GDM1 (cell line): ENCODE measurements around the gene EDN2.
A peak's percentile ranks its signal among the peaks of the same experiment; 100 is the strongest.

Experiments
- DNase-seq: peaks from one replicate; lab custom pipeline; 2025; lab: John Stamatoyannopoulos, UW

EDN2 gene

DNA sequence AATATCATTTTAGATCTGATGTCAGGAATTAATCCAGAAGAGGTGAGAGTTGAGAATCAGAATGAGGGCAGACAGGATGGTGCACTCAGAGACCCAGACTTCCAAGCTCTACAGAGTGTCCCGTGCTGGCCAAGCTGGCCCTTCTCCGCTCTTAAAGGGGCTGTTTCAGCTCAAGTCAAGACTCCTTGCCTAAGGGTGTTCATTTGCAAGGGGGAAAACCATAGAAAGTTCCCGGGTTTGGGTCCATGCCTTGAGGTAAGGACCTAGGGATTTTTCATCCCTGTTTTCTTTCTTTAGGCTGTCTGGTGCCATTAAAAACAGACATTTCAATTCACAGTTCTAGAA is 47.5 kb downstream of the EDN2 start:
- no peak for DNase-seq

DNA sequence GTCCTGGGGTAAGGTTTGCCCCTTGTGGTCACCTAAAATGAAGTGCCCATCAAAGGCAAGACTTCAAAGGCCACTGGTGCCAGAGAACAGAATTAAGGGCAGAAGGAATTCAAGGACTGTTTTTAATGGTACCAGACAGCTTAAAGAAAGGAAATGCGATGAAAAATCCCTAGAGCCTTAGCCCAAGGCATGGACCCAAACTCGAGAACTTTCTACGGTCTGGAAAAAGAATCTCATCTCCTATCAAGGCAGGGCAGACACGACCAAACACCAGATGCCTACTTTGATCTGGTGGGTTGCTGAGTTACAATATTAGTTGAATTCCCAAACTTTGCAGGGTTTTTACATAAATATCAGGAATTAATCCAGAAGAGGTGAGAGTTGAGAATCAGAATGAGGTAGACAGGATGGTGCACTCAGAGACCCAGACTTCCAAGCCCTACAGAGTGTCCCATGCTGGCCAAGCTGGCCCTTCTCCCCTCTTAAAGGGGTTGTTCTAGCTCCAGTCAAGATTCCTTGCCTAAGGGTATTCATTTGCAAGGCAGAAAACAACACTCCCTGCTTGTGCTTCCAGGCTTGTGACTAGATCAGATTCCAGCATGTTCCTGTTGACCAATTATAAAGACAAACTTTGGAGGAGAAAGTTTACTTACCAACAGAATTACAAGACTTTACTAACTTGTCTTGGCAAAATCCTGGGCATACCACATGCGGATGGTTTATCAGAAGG is 48.0 kb downstream of the EDN2 start:
- DNase-seq, result no peak

DNA sequence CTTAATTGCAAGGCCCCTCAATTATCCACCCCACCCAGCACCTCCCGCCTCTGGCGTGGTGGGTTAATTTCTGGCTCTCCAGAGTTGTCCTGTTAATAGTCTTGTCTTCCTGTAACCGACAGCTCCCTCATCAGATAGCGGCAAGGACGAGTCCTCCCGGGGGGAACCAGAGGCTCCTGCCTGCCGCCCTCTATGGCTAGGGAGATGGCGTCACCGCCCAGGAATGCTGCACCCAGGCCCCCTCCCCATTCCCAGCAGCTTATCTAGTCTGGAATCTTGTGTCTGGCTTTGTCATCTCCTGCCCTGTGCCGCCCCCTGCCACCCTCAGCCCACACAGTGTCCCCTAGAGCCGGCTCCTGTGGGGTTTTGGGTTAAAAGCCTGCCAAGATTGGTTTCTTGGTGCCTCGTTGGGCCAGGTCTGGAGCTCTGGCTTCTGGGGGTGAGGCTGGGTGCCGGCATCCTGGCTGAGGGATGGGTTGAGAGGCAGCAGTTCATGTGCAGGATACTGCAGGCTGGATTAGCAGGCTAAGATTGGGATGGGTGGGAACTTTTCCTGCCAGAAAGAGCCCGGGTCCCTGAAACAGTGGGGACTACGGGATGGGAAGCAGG is 48.8 kb downstream of the EDN2 start:
- DNase-seq, result no peak

DNA sequence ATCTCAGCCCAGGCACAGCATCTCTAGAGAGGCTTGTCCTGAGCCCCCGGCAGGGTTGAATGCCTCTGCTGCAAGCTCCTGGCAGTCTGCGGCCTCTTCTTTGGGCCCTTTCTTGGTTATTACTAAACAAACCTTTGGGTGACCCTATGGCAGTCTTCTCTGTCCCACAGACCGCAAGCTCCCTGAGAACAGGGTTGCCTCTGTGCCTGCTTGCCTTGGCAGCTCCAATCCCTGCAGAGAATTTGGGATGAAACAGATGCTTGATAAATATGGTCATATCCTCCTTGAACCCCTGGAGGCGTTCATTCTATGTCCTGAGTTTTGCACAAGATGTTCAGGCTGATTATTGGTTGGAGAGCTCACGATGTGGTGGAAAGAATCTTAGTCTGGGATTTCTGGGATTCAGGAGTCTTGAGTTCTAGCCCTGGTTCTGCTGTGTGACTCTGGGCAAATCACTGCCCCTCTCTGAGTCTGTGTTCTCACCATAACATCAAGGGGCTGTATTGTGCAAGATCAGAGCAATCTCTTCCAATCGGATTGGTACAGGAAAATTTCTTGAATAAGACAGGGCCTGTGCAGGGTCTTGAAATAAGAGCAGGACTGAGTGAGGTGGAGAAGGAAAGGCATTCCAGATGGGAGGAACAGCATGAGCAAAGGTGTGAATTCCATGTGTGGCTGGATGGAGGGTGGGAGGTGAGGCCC is 49.6 kb downstream of the EDN2 start:
- DNase-seq, result no peak

DNA sequence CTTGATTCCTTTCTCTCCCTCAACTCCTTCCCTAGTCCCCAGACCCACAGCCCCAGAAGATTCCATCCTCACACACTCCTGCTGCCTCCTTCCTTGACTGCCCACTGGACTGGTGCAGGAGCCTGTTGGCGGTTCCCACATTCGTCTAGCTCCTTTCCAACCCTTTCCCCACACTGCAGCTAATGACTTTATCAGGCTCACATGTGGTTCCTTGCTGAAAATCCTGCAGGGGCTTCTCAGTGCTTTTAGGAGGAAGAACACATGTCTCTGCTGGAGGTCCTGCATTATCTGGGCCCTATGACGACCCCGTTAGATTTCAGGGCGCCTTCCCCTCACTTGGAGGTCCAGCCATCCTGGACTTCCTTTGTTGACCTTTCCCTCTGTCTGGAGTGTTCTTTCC is 50.2 kb downstream of the EDN2 start:
- no peak for DNase-seq

DNA sequence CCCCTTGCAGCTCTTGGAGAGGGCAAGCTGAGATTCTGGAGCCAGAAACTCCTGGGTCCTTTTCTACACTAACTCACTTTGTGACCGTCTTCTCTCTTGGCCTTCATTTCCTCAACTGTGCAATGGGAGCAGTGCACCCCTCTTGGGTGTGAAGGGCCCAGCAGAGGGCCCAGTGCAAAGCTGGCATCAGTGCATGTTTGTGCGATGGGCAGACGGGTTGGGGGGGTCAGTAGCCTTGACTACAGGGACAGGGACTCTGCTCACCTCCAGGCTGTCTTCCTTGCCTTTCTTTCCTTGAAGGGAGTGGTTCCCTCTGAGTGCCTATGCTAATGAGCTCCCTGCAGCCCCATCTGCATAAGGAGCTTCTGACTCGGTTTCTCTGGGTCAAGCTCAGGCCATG is 51.0 kb downstream of the EDN2 start:
- DNase-seq, result no peak

DNA sequence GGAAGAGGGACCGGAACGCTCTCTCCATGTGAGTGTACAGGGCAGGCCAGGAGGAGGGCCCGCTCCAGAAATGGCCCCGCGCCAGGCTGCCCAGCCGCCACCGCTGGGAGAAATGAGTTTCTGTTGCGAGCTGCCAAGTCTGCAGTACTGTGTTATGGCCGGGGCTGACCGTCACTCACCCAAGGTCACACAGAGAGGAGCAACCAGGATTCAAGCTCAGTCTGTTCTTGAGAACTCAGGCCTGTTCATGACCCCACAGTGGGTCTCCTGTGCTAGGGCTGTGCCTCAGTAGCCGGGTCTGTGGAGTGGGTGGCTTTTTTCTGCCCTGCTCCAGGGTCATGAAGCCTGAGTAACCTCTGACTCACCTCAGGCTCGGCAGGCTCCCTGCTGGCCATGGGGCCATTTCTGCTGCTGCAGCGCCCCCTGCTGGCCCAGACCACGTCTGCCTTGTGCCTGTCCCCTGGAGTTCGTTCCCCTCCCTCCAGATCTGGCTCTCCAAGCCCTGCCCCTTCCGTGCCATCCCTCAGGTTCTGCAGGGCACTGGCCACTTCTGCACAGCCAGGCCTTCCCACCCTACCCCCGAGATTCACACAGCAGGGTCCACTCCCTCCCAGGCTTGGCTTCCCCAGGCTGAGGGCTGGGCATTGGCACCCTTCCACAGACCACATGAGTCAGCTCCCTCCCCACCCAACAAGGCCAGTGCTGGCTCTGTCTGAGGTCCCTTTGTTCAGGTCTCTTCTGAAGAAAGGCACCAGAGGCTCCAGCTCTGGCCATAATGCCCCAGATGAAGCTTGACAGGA is 51.8 kb downstream of the EDN2 start:
- peak; percentile 74 for DNase-seq

DNA sequence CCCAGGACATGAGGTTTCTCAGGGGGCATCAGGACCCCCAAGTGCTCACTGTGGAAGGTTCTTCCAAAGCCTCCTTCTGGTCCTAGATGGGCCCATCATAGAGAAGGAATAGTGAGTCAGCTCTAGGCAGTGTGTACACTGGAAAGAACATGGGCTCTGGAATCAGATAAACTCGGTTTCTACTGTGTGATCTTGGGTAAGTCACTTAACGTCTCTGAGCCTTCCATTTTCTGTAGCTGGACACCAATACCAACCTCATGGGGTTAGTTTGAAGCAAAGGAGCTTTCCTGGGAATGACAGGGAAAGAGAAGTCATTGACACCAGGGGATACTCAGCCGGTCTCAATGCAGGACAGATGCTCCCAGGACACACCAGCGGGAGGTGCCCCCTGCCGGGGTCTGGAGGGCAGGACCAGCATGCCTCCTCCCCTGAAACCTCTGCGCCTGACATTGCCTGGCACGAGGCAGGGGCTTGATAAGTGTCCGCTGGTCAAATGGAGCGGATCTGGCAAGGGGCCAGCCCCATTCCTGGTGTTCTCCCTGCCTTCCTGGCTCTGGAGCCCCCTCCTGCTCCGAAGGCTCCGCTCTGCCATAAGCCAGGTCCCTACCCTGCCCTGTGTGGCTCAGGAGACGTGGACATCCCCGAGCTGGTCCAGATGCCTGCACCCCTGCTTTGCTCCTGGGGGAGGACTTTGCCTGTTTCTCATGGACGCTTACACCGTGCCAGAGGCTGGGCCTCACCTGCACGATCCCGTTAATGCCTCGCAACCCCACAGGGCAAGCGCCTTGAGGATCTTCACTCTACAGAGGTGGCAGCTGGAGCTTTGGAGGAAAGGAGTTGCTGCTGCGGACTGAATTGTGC is 52.8 kb downstream of the EDN2 start:
- no peak for DNase-seq

DNA sequence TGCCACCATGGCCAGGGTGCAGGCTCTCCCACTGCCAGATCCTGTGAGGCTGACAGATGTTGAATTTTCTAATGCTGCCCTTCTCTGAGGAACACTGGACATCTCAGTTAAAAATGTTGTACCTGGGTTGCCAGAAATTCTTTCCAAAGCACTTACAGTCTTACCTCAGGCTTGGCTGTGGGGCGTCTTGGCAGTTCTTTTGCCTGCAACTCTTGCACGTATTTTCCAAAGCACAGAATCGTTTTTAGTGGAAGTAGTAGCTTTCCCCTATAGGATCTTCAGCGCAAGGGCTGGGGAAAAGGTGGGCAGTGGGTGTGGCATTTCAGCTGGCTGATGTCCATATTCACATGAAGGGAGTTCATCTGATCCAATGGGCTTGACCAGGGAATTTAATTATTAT is 53.9 kb downstream of the EDN2 start:
- no peak for DNase-seq

DNA sequence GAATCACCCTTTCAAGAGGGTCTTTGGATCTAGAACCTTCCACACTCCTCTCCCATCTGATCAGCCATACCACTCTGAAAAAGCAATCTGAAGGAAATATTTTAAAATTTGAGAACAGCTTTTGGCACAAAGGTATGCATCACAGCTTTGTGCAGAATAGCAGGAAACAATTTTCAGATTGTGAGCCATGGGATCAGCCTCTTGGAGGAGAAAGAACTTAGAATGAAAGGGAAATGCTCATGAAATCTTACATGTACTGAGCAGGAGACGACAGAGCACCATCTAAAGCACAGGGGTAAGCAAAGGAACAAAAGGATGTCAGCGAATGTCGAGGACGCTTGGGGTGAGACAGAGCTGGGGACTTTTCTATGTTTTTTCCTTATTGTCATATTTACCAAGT is 54.4 kb downstream of the EDN2 start:
- DNase-seq, result no peak

DNA sequence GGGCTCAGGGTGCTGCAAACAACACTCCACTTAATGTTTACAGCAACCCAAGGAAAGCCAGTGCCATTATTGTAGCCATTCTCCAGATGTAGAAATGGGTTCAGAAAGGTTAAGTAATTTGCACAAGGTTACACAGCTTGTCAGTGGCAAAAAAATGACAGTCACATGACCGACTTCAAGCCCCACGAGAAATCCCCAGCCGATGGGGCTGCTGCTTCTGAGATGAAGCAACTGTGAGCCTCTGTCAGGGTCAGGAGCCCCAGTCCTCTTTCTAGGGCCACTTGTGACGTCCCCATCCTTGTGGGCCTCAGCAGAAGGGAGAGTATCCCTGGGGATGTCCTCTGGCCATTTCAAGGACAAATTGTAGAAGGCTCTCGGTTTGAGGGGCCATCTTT is 54.8 kb downstream of the EDN2 start:
- DNase-seq, result no peak
